Endothelial cell of umbilical vein (primary cell): ENCODE data around the gene SPIRE1. TPM values are rescaled to one million over a fixed set of nuclear protein-coding genes. Genes with fewer than 3 reads are reported as not detected.

Source experiments
- BruUV-seq: library from RNA; stranded (reverse); fragments of 400-500 nt; replicated peaks from 2 replicates; lab custom pipeline; 2021; lab: Mats Ljungman, UMichigan
- CTCF ChIA-PET: fragments of 300-600, 350-600 bp; sonication (Branson Sonifier 250); formaldehyde crosslinking; loops from one replicate; lab custom pipeline; 2021; ENCODE audit warnings: antibody characterized with exemption, inconsistent platforms; lab: Charles Lee
- POLR2A ChIA-PET: fragments of 300-600, 350-600 bp; sonication (Branson Sonifier 250); formaldehyde crosslinking; loops from one replicate; lab custom pipeline; 2021; ENCODE audit warnings: antibody characterized with exemption, inconsistent platforms; lab: Charles Lee
- DNase-seq: peaks from one replicate; pipeline ENCODE4 v3.0.0-alpha.2; 2011; ENCODE audit warnings: low read depth, low spot score
- FAIRE-seq: peaks from 2 replicates; lab custom pipeline; 2011; peaks lifted over from hg19 to GRCh38; lab: Jason Lieb, UNC
- H2AFZ ChIP-seq: 2 replicates; pipeline ENCODE4 v1.6.0; 2012; ENCODE audit warnings: low read depth, low read length, control low read depth, inconsistent platforms
- H3K27ac ChIP-seq: 2 replicates; pipeline ENCODE4 v1.5.1; 2011; ENCODE audit warnings: low read depth, mild to moderate bottlenecking, control low read depth, low read length, moderate library complexity; ENCODE audit not compliant: insufficient read depth
- H3K27me3 ChIP-seq, 2 experiments: 2 replicates each; pipeline versions ENCODE4 v1.6.0 to v1.6.1; 2011; ENCODE audit warnings: low read length in 2 of 2, mixed read lengths in 1 of 2; ENCODE audit not compliant: control insufficient read depth in 2 of 2, insufficient read depth in 2 of 2
- H3K36me3 ChIP-seq, 2 experiments: 2 replicates in 1 of 2; 3 replicates in 1 of 2; pipeline ENCODE4 v1.5.1; 2011; ENCODE audit warnings: low read length in 2 of 2, mild to moderate bottlenecking in 1 of 2, moderate library complexity in 1 of 2; ENCODE audit not compliant: control insufficient read depth in 2 of 2, insufficient read depth in 2 of 2; ENCODE audit errors: extremely low read depth in 1 of 2
- H3K4me1 ChIP-seq: 3 replicates; pipeline ENCODE4 v1.5.1; 2011; ENCODE audit warnings: mild to moderate bottlenecking, low read length; ENCODE audit not compliant: control insufficient read depth, insufficient read depth; ENCODE audit errors: extremely low read depth
- H3K4me2 ChIP-seq: 2 replicates; pipeline ENCODE4 v1.6.1; 2011; ENCODE audit warnings: low read length, control low read depth, mixed read lengths; ENCODE audit not compliant: insufficient read depth
- H3K4me3 ChIP-seq, 3 experiments: fragments of 200-600 bp in 1 of 3; sonication (generic), shearing (Covaris generic) in 1 of 3; replicated peaks in 1 of 3; 2 replicates each; pipeline ENCODE4 v1.5.1; 2011 to 2016; ENCODE audit warnings: control low read depth in 3 of 3, low read length in 3 of 3, mild to moderate bottlenecking in 2 of 3, inconsistent platforms in 1 of 3, low read depth in 1 of 3, moderate library complexity in 1 of 3; ENCODE audit not compliant: insufficient read depth in 1 of 3
- H3K79me2 ChIP-seq: 2 replicates; pipeline ENCODE4 v1.6.0; 2012; ENCODE audit warnings: low read length, inconsistent platforms; ENCODE audit not compliant: control insufficient read depth, insufficient read depth
- H3K9ac ChIP-seq: replicated peaks from 2 replicates; pipeline ENCODE3; 2011; ENCODE audit warnings: low read length, control low read depth; ENCODE audit not compliant: insufficient read depth; ENCODE audit errors: extremely low read depth
- H3K9me1 ChIP-seq: replicated peaks from 3 replicates; pipeline ENCODE4 v1.6.0; 2011; ENCODE audit warnings: mild to moderate bottlenecking, low read length; ENCODE audit not compliant: control insufficient read depth, insufficient read depth; ENCODE audit errors: extremely low read depth
- H3K9me3 ChIP-seq: replicated peaks from 2 replicates; pipeline ENCODE4 v1.5.1; 2012; ENCODE audit warnings: low read length, inconsistent platforms; ENCODE audit not compliant: control insufficient read depth, insufficient read depth
- H4K20me1 ChIP-seq: replicated peaks from 2 replicates; pipeline ENCODE3; 2011; ENCODE audit warnings: mild to moderate bottlenecking, low read length; ENCODE audit not compliant: control insufficient read depth, insufficient read depth; ENCODE audit errors: extremely low read depth
- EZH2 ChIP-seq: IDR thresholded peaks from 2 replicates; pipeline ENCODE4 v1.6.1; 2012; ENCODE audit warnings: borderline replicate concordance, low read depth, mild to moderate bottlenecking, moderate library complexity, low read length, inconsistent platforms; ENCODE audit not compliant: severe bottlenecking
- FOS ChIP-seq: IDR thresholded peaks from 2 replicates; pipeline ENCODE4 v1.6.1; 2011; ENCODE audit warnings: mild to moderate bottlenecking, low read length, moderate library complexity, borderline replicate concordance; ENCODE audit not compliant: insufficient read depth
- GATA2 ChIP-seq: IDR thresholded peaks from 2 replicates; pipeline ENCODE4 v1.7.0; 2011; ENCODE audit warnings: low read depth, mild to moderate bottlenecking, moderate library complexity, mixed read lengths, low read length; ENCODE audit not compliant: insufficient read length, insufficient read depth
- JUN ChIP-seq: IDR thresholded peaks from 2 replicates; pipeline ENCODE4 v1.6.1; 2011; ENCODE audit warnings: borderline replicate concordance, low read depth; ENCODE audit not compliant: insufficient read length, insufficient read depth
- MAX ChIP-seq: IDR thresholded peaks from 2 replicates; pipeline ENCODE4 v1.6.1; 2011; ENCODE audit not compliant: insufficient read depth, insufficient read length
- MYC ChIP-seq: IDR thresholded peaks from one replicate; pipeline ENCODE4 v1.6.1; 2011; ENCODE audit warnings: mild to moderate bottlenecking, low read depth, low read length
- POLR2A ChIP-seq: IDR thresholded peaks from 2 replicates; pipeline ENCODE4 v1.6.1; 2012; ENCODE audit warnings: low read depth, mild to moderate bottlenecking, control low read depth, low read length
- POLR2AphosphoS5 ChIP-seq: IDR thresholded peaks from 2 replicates; pipeline ENCODE4 v1.6.1; 2012; ENCODE audit warnings: low read depth, mild to moderate bottlenecking, control low read depth, low read length, moderate library complexity; ENCODE audit not compliant: insufficient read depth
- dilution Hi-C: fragments of 300-500 bp; cut with MboI; formaldehyde crosslinking; loops from one replicate; pipeline ENCODE4 v1.15.0; 2019; ENCODE audit warnings: low sequenced_read_pairs; ENCODE audit not compliant: extremely low pct_ligation_motif_present
- intact Hi-C: fragments of 100-400 bp; cut with micrococcal nuclease; formaldehyde crosslinking; loops from one replicate; pipeline ENCODE4 v1.10.0; 2022
- polyA plus RNA-seq, 4 experiments: library from polyadenylated mRNA; depleted of rRNA in 3 of 4; stranded (reverse) in 3 of 4; unstranded in 1 of 4; fragments of >200 nt; gene quantifications; 2 replicates each; pipeline versions ENCODE4 v1.2.1 to v1.2.3, GENCODE V29; 2011 to 2012; ENCODE audit warnings: missing spikeins in 1 of 4
- total RNA-seq: library from RNA; stranded (reverse); gene quantifications from 2 replicates; pipeline ENCODE4 v1.2.3, GENCODE V29; 2021
- TF ChIP-seq, protein P1 (sequence below), 2 donors: IDR thresholded peaks; 1 replicate in 1 of 2; 2 replicates in 1 of 2; pipeline ENCODE4 v1.5.1; 2011; ENCODE audit warnings: low read length in 2 of 2, mild to moderate bottlenecking in 2 of 2, moderate library complexity in 2 of 2, control low read depth in 1 of 2, inconsistent platforms in 1 of 2, low read depth in 1 of 2; ENCODE audit not compliant: insufficient read depth in 1 of 2; ENCODE audit errors: extremely low read depth in 1 of 2

The SPIRE1 gene
- total and polyA plus RNA-seq, 2 donors (not counting 3 experiments of a cell fraction or from before 2014, with no cell fraction given): 13.1 to 44.0 TPM

DNA sequence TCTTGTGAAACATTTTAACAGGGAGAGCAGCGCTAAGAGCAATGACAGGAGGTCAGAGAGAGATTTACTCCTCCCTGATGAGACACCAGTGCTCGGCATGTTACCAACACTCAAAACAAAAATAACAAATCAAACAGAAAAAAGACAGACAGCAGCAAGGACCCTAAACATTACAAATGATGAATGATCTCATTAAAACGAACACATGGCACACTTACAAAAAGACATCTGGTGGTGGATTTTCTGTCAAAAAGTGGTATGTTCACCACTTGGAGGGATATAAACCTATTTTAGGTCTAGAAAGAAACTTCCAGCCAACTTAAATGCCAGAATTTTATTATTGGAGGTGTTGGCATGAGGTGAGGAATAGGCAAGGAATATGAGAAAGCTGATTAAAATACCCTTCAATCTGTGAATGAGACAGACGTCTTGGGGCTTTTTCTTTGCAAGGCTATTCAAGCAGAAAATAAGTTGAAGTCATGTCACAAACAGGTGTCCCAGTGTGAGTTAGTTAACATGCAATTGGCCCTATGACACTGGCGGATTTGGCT lies 137.4 kb downstream of the SPIRE1 start:
- H3K4me3 ChIP-seq: no peak overlapping the region
- intact Hi-C loops: no loop called here
- no peaks in the 10 kb centered on the region for H3K9me3 ChIP-seq
- no peak overlapping the region for H3K4me2 ChIP-seq
- dilution Hi-C loops: no loop called here
- H2AFZ ChIP-seq: no peak overlapping the region
- no peak overlapping the region for H3K27ac ChIP-seq
- peaks cover 40% of the 10 kb centered on the region for H3K79me2 ChIP-seq
- FAIRE-seq (no peak), DNase-seq (no peak)
- no peaks in the 10 kb centered on the region for H4K20me1 ChIP-seq
- peaks cover 10% of the 10 kb centered on the region for H3K4me1 ChIP-seq
- TF ChIP-seq, protein P1, sequence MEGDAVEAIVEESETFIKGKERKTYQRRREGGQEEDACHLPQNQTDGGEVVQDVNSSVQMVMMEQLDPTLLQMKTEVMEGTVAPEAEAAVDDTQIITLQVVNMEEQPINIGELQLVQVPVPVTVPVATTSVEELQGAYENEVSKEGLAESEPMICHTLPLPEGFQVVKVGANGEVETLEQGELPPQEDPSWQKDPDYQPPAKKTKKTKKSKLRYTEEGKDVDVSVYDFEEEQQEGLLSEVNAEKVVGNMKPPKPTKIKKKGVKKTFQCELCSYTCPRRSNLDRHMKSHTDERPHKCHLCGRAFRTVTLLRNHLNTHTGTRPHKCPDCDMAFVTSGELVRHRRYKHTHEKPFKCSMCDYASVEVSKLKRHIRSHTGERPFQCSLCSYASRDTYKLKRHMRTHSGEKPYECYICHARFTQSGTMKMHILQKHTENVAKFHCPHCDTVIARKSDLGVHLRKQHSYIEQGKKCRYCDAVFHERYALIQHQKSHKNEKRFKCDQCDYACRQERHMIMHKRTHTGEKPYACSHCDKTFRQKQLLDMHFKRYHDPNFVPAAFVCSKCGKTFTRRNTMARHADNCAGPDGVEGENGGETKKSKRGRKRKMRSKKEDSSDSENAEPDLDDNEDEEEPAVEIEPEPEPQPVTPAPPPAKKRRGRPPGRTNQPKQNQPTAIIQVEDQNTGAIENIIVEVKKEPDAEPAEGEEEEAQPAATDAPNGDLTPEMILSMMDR (IDR thresholded peaks at IDR 0.05; ENCODE audit: extremely low read depth in 1 of 2, insufficient read depth in 1 of 2, low read depth in 1 of 2, low read length in 2 of 2): no peak
- TF ChIP-seq MYC (no peak), POLR2A (no peak), GATA2 (no peak), POLR2AphosphoS5 (no peak), FOS (no peak), EZH2 (no peak), JUN (no peak), MAX (no peak)
- BruUV-seq: no TSS peak
- POLR2A ChIA-PET: no interaction called here
- no peak overlapping the region for H3K9ac ChIP-seq
- H3K27me3 ChIP-seq: no peaks in the 10 kb centered on the region
- no peaks in the 10 kb centered on the region for H3K9me1 ChIP-seq
- H3K36me3 ChIP-seq: no peaks in the 10 kb centered on the region
- CTCF ChIA-PET: interaction anchor here (1.0 kb wide), 1 partner anchor 14 kb away, joined by 3 read pairs; no protein-coding TSS in a partner anchor
